Activated CD4-positive, CD25-positive, alpha-beta regulatory T cell treated with anti-CD3 and anti-CD28 coated beads, Interleukin-2, amount 50 U/mL, for 16 hours (primary cell): ENCODE results near the gene RNF208.
A peak's percentile ranks its signal among the peaks of the same experiment; 100 is the strongest.

Source experiments
- DNase-seq: peaks from one replicate; pipeline ENCODE4 v3.0.0-alpha.2; 2020; ENCODE audit warnings: low read depth, low spot score

Gene RNF208

DNA sequence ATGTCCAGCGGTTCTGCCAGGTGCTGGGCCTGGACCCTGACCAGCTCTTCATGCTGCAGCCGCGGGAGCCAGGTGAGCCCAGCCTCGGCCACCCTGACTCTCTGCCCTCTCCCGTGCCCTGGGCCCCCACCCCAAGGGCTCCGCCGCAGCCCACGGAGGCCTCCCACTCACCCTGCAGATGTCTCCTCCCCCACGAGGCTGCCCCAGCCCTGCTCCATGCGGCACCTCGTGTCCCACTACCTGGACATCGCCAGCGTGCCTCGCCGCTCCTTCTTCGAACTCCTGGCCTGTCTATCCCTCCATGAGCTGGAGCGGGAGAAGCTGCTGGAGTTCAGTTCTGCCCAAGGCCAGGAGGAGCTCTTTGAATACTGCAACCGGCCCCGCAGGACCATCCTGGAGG lies 7.4 kb downstream of the RNF208 start:
- DNase-seq = no peak

DNA sequence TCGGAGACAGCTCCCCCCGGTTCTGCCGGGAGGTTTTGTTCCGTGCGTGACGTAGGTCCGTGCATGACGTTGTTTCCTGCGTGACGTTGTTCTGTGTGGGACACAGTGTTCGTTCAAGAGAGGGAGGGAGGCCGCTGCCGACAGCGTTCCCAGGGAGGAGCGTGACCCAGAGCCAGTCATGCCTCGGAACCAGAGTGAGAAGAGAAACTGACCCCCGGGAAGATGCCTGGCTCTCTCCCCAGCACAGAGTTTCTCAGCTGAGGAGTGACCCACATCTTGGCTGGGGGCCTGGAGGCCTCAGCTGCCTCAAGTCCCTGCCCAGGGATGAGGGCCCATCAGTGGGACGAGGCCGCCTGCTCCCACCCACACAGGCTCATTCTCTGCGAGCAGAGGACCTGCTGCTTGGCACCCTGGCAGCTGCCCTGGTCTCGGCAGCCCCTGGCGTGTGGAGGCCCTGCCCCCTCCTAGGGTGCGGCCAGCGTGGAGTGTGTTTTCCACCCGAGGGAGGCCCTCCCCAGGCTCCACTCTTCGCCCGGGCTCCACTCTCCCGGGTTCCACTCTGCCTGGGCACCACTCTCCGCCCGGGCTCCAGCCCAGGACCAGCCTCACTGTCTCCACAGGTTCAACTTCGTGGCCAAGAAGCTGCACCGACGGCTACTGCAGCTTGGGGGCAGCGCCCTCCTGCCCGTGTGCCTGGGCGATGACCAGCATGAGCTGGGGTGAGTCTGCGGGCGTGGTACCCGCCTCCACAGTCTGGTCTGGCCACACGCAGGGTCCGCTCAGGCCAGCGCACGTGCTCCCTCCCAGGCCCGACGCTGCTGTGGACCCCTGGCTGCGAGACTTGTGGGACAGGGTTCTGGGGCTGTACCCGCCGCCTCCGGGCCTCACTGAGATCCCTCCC lies 8.6 kb downstream of the RNF208 start:
- DNase-seq = no peak

DNA sequence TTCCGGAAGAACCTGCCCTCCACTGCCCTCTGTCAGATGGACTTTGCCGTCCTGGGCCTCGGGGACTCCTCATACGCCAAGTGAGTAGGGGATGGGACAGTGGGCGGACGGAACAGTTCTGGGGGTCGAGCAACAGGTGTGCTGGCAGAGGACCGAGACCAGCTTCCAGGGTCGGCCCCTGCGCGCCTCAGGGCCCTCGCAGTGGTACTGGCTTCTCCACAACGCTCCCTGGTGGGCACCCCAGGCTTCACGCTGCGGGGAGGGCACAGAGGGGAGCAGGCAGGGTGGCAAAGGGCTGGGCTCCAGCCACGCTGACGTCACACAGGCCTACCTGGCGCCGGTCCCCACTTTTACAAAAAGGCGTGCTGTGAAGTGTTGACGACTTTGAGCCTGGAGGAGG lies 9.5 kb downstream of the RNF208 start:
- no peak for DNase-seq

DNA sequence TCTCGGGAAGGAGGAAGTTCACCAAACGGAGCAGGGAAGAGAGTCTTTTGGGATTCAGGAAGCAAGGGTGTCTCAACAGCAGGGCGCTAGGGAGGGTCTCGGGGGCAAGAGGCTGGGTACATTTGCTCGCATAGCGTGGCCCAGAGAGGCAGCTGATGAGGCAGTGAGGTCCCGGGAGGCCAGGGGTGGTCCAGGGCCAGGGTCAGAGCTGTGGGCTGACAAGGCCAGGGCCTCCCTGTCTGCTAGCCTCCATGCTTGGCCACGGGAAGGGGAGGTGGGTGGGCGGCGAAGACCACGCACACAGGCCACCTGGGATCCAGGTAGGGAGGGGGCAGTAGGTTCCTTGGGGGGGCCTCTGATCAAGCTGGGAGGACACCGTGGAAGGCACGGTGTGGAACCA lies 10.5 kb downstream of the RNF208 start:
- no peak for DNase-seq

DNA sequence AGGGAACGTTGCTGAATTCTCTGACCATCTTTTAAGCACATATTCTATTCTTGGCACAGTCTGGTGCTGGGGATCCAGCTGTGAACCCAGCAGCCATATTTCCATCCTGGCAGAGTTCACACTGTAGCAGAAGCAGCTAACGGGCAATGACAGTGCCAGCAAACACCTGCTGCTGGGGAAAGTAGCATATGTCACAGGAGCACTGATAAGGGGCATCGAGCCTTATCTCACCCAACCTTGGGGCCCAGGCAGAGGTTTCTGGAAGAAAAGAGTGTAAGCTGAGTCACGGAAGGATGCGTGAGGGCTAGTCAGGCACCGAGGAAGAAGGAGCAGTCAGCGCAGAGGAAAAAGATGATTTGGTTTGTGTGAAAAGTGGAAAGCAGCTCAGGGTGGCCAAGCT lies 15.4 kb downstream of the RNF208 start:
- DNase-seq = no peak

DNA sequence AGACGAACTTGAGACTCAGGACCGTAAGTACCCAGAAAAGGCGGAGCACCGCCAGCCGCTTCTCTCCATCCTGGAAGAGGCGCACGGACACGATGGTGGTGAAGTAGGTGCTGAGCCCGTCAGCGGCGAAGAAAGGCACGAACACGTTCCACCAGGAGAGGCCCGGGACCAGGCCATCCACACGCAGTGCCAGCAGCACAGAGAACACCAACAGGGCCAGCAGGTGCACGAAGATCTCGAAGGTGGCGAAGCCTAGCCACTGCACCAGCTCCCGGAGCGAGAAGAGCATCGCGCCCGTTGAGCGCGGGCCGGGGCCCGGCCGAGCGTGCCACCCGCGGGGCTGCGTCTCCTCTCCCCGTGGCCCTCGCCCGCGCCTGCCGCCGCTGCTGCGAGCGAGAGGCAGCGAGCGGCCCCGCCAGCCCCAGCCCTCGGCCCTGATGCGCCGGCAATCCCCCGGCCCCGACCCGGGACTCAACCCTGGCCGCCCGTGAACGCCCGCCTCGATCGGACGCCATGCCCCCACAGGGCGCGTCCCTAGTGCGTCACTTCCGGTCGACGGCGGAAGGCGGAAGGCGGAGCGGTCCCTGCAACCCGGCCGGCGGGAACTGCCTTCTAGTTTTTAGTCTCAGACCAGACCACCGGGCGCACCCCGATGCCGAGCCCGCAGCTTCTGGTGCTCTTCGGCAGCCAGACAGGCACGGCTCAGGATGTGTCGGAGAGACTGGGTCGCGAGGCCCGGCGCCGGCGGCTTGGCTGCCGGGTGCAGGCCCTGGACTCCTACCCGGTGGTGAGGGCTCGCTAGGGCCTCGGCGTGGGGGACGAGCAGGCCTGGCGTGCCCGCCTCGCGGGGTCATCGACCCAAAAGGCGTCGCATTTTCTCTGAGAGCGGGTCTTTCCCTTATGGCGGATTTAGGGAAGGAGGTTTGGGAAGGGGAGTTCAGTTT lies 16.6 kb downstream of the RNF208 start, which contains the start of the genes NDOR1 and TMEM203:
NDOR1 (plus strand) TSS at position 575 of the 944 bp plus-strand sequence; CDS start at position 653, 78 bp downstream.
TMEM203 (minus strand) TSS at position 523 of the 944 bp plus-strand sequence; CDS start at position 289, 234 bp downstream.
- DNase-seq = peak; percentile 95

DNA sequence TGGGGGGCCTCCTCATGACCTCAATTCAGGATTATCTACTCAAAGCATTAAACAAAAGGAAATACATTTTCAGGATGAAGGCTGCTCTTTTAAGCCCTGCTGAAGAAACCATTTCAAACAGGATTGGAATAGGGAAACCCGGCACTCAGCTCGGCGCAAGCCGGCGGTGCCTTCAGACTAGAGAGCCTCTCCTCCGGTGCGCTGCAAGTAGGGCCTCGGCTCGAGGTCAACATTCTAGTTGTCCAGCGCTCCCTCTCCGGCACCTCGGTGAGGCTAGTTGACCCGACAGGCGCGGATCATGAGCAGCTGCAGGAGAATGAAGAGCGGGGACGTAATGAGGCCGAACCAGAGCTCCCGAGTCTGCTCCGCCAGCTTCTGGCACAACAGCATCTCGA lies 17.3 kb downstream of the RNF208 start:
- DNase-seq = no peak

DNA sequence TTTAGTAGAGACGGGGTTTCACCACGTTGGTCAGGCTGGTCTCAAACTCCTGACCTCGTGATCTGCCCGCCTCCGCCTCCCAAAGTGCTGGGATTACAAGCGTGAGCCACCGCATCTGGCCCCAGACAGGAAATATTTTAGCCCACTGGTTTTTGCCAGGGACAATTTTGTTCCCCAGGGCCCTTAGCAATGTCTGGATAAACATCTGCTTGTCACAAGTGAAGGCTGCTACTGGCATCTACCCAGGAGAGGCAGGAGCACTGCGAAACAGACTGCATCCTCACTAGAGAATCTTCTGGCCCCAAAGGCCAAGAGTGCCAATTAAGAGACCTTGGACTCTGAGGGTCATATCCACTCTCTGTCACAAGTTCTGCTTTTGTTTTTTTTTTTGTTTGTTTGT lies 19.1 kb downstream of the RNF208 start:
- DNase-seq = no peak

DNA sequence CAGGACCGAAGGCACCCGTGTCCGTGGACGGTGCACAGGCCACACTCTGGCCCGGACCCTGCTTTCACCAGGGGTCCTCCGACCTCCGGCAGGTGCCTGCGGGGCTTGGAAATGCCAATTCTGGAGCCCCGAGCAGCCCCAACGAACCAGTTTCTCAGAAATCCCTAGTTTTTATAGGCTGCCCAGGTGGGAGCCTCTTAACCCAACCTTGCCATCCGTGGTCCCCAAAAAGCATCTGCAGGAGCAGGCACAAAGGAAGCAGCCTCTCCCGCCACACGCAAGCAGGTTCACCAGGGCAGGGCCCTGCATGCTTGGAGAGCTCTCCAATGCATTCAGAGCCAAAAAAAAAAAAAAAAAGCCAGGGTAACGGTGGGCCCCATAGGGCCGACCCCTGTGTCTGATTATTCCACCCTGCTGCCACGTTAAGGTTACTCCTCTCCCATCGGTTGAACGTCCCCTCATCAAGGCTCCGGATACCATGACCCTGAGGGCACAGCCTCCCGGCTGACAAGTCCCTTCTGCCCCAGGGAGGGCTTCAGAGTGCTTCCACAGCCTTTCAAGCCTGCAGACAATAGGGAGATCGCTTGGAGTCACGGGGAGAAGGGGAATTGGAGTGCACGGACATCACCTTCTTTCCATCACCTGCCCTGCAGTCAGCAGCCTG lies 20.7 kb downstream of the RNF208 start:
- no peak for DNase-seq

DNA sequence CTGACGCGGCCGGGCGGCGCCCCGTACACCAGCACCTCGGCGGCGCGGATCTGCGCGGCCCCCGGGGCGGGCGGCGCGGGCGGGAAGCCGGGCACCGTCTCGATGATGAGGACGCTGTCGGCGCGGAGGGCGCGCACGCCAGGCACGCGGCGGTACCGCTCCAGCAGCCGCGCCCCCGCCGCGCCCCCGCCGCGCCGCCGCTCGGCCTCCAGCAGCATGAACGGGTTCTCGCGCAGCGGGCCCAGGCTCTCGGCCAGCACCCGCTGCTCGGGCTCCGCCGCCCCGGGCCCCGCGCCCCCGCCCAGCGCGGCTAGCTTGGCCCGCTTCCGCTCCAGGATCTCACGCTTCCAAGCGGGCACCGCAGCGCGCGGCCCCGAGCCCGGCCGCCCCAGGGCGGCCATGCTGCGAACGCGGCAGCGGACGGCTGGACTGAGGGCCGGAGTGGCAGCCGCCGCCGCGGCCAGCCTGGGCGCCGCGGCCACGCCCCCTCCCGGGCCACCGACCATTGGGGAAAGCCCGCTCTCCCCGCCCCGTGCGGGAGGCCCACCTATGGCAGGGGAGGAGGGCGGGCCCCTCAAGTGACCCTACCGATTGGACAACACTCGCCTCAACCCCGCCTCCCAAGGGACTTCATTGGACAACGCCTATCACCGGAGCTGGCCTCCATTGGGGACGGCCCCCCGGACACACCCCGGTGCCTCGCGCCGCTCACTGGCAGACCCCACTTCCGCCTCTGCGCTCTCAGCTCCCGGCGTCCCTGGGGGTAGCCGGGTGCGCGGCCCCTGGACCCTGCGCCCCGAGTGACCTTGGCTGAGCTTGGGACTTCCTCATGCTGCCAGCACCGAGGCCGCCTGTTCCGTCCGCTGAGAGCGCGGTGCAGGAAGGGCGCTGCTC lies 21.5 kb downstream of the RNF208 start, which contains the start of gene TPRN:
TPRN (minus strand) TSS at position 431 of the 894 bp plus-strand sequence; CDS start at position 401, 30 bp downstream.
- peak; percentile 98 for DNase-seq

DNA sequence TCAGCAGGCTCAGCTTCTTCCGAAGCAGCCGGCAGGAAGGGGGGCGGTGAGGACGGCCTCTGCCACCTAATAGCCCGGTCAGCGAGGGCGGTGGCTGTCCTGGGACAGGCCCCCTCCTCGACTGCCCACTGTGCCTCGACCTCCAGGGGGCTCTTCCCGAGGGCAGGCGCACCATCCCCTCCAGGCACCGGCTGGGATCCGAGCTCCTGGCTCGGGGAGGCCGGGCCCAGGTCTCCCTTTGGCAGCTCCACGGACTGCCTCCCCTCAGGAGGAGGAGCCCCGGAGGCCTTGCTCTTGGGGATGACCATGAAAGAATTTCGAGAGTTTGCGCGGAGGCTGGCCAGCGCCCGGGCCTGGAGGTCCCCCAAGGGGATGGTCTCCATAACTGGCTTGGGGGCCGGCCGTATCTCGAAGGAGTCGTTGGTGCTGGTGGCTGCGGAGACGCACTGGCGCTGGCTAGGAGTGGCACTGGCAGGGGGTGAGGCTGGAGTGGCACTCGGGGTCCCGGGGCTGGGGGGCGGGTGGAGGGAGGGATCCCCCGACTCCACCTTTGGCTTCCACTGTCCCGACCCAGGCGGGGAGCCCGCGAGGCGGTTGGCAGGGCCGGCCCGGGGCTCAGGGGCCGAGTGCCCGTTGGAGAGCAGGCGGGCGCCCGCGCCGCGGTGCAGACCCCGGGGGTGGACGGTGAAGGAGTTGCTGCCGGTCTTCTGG lies 22.5 kb downstream of the RNF208 start:
- DNase-seq = no peak

DNA sequence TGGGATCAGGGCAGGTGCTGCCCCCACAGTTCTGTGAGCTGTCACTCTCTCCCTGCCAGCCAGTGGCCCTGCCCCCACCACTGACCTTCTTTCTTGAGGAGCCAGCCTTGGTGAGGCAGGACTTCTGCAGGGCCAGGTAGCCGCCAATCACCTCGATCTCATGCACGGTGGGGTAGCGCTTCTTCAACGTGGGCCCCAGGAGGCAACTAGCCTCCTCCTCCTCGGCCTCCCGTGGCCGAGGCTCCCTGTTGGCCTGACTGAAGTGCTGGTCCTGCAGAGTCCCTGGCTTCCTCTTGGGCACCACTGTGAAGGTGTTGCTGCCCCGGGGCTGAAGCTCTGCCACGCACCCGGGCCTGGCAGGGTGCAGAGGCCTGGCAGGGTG lies 23.1 kb downstream of the RNF208 start:
- DNase-seq = no peak

DNA sequence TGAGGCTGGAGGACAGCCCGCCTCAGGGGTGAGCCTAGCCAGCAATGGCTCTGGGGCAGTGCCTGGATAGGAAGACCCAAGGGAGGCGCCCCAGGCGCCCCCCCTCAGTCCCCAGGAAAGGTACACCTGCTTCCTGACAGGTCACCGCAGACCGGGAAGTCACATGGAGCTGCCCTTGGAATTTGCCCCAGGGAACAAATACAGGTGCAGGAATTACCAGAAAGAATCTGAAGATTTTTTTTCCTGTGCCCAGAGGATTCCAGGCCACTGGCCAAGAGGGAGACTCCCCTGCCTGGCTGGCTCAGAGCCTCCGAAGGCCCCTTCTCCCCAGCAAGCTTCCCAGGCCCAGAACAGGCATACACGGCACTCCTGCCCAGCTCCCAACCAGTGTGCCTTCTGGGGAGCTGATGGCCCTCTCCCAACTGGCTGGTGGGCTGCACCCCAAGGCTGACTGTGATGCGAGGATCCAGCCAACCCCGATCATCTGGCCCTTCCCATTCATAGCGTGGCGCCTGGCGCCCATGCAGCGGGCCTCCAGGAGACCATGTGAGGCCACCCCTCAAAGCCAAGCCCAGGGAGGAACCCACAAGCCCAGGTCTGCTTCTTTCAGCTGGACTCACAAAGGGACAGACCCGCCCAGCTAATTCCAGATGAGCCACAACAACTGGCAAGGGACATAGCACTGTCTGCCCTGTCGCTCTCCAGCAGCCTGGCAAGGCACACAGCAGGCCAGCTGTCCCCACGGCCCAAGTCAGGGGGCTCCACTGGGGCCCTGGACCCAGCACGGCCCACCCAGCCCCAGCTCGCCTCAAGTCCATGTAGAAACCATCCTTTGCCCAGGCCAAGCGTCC lies 23.8 kb downstream of the RNF208 start:
- no peak for DNase-seq

DNA sequence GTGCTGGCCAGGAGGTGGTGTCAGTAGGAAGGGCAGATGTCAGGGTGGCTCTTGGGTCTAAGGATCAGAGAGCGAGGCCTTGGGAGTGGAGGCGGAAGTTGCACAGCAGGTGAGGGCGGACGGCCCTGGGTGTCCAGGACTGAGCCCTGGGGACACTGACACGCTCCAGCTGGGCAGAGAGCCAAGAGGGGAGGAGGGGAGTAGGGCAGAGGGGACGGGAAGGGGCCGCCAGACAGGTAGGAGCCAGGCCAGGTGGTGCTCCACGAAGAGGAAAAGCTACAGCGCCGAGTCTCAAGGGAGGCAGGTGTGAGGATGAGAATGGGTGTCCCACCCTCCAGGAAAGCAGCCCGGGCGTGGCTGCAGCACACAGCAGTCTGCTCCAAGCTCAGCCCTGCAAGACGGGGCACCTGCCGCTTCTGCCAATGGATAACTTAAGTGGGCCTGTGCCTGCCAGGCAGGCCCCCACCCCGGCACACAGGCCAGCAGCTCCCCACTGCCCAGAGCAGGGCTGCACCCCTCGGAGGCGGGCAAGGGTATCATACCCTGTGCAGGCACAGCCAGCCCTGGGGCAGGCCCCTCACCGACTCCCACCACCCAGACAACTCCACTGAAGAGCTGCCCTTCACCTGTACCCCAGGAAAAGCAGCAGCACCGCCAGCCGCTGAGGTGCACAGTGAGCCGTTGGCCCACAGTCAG lies 26.4 kb downstream of the RNF208 start:
- DNase-seq = no peak

DNA sequence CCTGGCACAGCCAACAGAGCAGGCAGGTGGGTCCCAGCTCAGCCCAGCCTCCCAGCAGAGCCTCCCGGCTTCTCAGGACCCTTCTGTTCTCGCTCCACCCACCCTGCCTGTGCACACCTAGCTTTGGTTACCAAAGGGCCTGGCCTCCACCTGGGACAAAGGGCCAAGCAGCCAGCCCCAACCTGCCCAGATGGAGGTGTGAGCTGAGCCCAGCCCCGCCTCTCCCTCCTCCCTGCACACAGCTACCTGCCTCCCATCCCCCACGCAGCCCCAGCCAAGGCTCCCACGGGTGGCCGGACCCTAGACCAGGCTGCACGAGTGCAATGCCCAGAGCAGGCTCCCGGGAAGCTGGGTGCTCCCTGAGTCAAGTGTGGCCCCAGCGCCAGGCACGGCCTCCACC lies 27.1 kb downstream of the RNF208 start:
- DNase-seq = no peak

DNA sequence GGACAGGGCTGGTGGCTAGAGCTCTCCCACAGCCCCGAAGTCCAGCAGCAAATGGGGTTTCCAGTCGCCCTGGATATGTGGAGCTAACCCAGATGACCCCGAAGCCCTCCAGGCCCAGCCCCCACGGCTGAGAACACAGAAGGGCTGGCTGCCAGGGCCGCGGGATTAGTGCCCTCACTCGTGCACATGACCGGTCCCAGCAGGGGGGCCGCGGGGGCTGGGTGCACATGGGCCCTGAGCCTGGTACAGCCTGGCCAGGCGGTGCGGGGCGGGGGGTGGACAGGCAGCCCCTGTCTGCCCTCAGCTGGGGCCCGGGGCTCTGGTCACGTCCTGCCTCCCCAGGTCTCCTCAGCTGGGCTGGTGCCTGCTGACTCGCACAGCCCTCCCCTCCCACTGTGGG lies 27.7 kb downstream of the RNF208 start:
- DNase-seq = no peak

DNA sequence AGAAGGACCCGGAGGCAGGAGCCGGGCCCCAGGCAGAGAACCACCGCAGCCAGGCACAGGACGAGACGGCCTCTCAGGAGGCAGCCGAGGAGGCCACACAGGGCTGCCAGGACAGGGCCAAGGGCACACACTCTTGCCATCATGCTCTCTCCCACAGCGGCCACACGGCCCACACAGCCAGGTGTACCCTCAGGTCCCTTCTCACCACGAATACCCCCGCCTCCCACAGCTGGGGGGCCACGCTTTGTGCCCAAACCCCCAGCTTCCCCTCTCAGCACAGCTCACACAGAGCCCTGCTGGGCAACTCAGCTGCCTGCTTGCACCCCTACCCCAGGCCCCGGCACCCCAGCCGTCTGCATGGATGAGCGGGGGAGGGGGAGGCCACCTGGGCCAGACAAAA lies 28.3 kb downstream of the RNF208 start:
- DNase-seq = no peak

DNA sequence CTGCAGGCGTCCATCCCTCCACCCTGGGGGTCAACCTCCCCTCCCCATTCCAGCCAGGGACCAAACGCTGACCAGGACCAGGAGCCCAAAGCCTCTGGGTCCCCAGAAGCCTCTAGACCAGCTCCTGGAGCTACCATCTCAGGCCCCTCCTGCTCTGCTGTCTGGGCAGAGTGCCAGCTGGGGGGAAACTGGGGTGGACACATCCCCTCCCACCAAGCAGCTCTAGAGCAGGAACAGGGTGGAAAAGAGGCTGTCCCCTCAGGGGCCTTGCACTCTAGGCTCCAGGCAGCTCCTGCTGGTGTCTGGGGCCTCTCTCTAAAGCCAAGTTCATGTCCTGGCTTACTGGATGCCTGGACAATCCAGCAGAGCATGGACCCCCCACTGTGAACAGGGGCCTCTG lies 29.2 kb downstream of the RNF208 start:
- no peak for DNase-seq

DNA sequence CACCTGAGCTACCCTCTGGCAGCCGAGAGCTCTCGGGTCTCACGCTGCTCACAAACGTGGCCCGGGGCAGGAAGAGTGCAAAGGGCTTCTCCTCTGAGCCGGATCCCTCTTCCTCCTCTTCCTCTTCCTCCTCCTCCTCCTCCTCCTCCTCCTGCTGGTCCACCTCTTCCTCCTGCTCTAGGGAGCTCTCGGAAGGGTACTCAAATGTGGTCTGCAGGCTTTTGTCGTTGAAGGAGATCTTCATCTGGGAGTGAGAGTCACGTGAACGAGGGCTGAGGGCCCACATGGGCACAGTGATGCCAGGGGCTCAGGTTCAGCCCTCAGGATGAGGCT lies 29.6 kb downstream of the RNF208 start:
- no peak for DNase-seq
